K562 (cell line): ENCODE measurements around the gene UBE2J2. TPM values are rescaled to one million over a fixed set of nuclear protein-coding genes. Genes with fewer than 3 reads are reported as not detected.

Experiments used
- E2F6 ChIP-seq, 2 experiments: IDR thresholded peaks; 2 replicates each; pipeline ENCODE4 v1.6.1; 2011; ENCODE audit warnings: borderline replicate concordance in 1 of 2, control low read depth in 1 of 2, low read depth in 1 of 2, low read length in 1 of 2, mild to moderate bottlenecking in 1 of 2, mixed read lengths in 1 of 2, moderate library complexity in 1 of 2; ENCODE audit not compliant: insufficient read depth in 1 of 2, insufficient read length in 1 of 2, poor library complexity in 1 of 2, severe bottlenecking in 1 of 2; ENCODE audit errors: extremely low read depth in 1 of 2
- EGR1 ChIP-seq: fragments of 450-650 bp; conservative IDR thresholded peaks from 2 replicates; pipeline ENCODE4 v1.6.1; 2017; ENCODE audit warnings: mild to moderate bottlenecking
- EHMT2 ChIP-seq: fragments of 450-650 bp; IDR thresholded peaks from 2 replicates; pipeline ENCODE4 v1.6.1; 2018; ENCODE audit warnings: antibody characterized with exemption
- FOXJ3 ChIP-seq: sonication (generic); formaldehyde crosslinking; IDR thresholded peaks from 2 replicates; pipeline ENCODE4 v1.4.0; 2020; ENCODE audit warnings: mild to moderate bottlenecking, missing genetic modification reagents
- GATAD2B ChIP-seq: fragments of 450-650 bp; IDR thresholded peaks from 2 replicates; pipeline ENCODE4 v1.6.1; 2017; ENCODE audit warnings: mild to moderate bottlenecking, borderline replicate concordance
- HDAC1 ChIP-seq, 2 experiments: fragments of 450-650 bp; IDR thresholded peaks; 2 replicates each; pipeline ENCODE4 v1.6.1; 2016 to 2017; ENCODE audit warnings: inconsistent platforms in 1 of 2, mild to moderate bottlenecking in 1 of 2, moderate library complexity in 1 of 2
- HDGF ChIP-seq: fragments of 450-650 bp; IDR thresholded peaks from 2 replicates; pipeline ENCODE4 v1.6.1; 2016
- JUN ChIP-seq, 2 experiments: sonication (generic) in 1 of 2; formaldehyde crosslinking in 1 of 2; IDR thresholded peaks; 2 replicates each; pipeline versions ENCODE4 v1.6.1 to v1.8.0; 2012 to 2022; ENCODE audit warnings: borderline replicate concordance in 2 of 2, mild to moderate bottlenecking in 2 of 2, improper control_type of control experiment in 1 of 2, low read depth in 1 of 2, low read length in 1 of 2, missing genetic modification reagents in 1 of 2
- NEUROD1 ChIP-seq: fragments of 150-350 bp; IDR thresholded peaks from 2 replicates; pipeline ENCODE4 v1.6.1; 2014; ENCODE audit warnings: borderline replicate concordance, low read length, low read depth; ENCODE audit not compliant: partially characterized antibody
- USF1 ChIP-seq: sonication (generic); formaldehyde crosslinking; IDR thresholded peaks from 2 replicates; pipeline ENCODE4 v1.9.0; 2022; ENCODE audit warnings: mild to moderate bottlenecking, missing genetic modification reagents
- ZNF124 ChIP-seq: sonication (generic); formaldehyde crosslinking; IDR thresholded peaks from 2 replicates; pipeline ENCODE4 v1.8.1; 2022; ENCODE audit warnings: missing genetic modification reagents
- ZNF232 ChIP-seq: sonication (generic); formaldehyde crosslinking; IDR thresholded peaks from 2 replicates; pipeline ENCODE4 v1.8.0; 2022; ENCODE audit warnings: mild to moderate bottlenecking, missing genetic modification reagents
- polyA plus RNA-seq, 8 experiments: library from polyadenylated mRNA; depleted of rRNA in 4 of 8; stranded (reverse) in 5 of 8; unstranded in 3 of 8; fragments of >200 nt; fragmentation: Nextera tagmentation in 2 of 8; fragmentation: Illumina TruSeq in 1 of 8; extraction: Ambion mirVana in 2 of 8; extraction: Trizol in 1 of 8; gene quantifications; 2 replicates each; pipeline versions ENCODE4 v1.2.1 to v1.2.3, GENCODE V29; 2011 to 2014; ENCODE audit warnings: inconsistent platforms in 1 of 8, missing spikeins in 1 of 8
- total RNA-seq, 7 experiments: library from RNA; depleted of rRNA in 6 of 7; stranded (reverse); fragments of >200 nt in 6 of 7; fragmentation: Illumina TruSeq in 2 of 7; extraction: Trizol in 2 of 7; gene quantifications; 2 replicates each; pipeline versions ENCODE4 v1.2.1 to v1.2.3, GENCODE V29; 2011 to 2021; ENCODE audit warnings: low replicate concordance in 1 of 7
- TF ChIP-seq, protein P1 (sequence below): IDR thresholded peaks from 2 replicates; pipeline ENCODE4 v1.6.1; 2011; ENCODE audit warnings: borderline replicate concordance, low read depth, mild to moderate bottlenecking, moderate library complexity, low read length; ENCODE audit not compliant: insufficient read depth, poor library complexity, severe bottlenecking
- TF ChIP-seq, protein P2 (sequence below), 2 experiments: fragments of 450-650 bp; formaldehyde crosslinking in 1 of 2; IDR thresholded peaks; 2 replicates each; pipeline versions ENCODE4 v1.4.0 to v1.6.1; 2014 to 2020; ENCODE audit warnings: mild to moderate bottlenecking in 2 of 2, borderline replicate concordance in 1 of 2, low read depth in 1 of 2

UBE2J2 gene
- total and polyA plus RNA-seq, 9 of the 15 experiments (the other 6 are each of a cell fraction or from before 2014, with no cell fraction given), result 0.93 to 112 (median 75.5) TPM

GRCh38 chr1:1308756-1309250 is 35.1 kb upstream of the UBE2J2 start (continued):
- TF ChIP-seq EGR1, result peak; percentile 77
- TF ChIP-seq HDGF, result no peak
- TF ChIP-seq FOXJ3 (CRISPR knock-in tag), result no peak
- 0 out of 2 replicates have a peak, but pooled peaks have one; percentile 23 for TF ChIP-seq USF1 (CRISPR knock-in tag)
- peak in 1 of 2 experiments; percentile 47 for TF ChIP-seq E2F6 (IDR thresholded peaks at IDR 0.05; ENCODE audit: borderline replicate concordance in 1 of 2, extremely low read depth in 1 of 2, insufficient read depth in 1 of 2, insufficient read length in 1 of 2, low read depth in 1 of 2, low read length in 1 of 2, poor library complexity in 1 of 2, severe bottlenecking in 1 of 2)
- TF ChIP-seq, protein P1, sequence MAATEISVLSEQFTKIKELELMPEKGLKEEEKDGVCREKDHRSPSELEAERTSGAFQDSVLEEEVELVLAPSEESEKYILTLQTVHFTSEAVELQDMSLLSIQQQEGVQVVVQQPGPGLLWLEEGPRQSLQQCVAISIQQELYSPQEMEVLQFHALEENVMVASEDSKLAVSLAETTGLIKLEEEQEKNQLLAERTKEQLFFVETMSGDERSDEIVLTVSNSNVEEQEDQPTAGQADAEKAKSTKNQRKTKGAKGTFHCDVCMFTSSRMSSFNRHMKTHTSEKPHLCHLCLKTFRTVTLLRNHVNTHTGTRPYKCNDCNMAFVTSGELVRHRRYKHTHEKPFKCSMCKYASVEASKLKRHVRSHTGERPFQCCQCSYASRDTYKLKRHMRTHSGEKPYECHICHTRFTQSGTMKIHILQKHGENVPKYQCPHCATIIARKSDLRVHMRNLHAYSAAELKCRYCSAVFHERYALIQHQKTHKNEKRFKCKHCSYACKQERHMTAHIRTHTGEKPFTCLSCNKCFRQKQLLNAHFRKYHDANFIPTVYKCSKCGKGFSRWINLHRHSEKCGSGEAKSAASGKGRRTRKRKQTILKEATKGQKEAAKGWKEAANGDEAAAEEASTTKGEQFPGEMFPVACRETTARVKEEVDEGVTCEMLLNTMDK, result no peak
- peak; percentile 7 for TF ChIP-seq NEUROD1
- no peak for TF ChIP-seq ZNF124 (CRISPR knock-in tag)
- TF ChIP-seq EHMT2, result no peak
- TF ChIP-seq GATAD2B, result no peak; the same call in 1 of the 2 replicates
- TF ChIP-seq, protein P2, sequence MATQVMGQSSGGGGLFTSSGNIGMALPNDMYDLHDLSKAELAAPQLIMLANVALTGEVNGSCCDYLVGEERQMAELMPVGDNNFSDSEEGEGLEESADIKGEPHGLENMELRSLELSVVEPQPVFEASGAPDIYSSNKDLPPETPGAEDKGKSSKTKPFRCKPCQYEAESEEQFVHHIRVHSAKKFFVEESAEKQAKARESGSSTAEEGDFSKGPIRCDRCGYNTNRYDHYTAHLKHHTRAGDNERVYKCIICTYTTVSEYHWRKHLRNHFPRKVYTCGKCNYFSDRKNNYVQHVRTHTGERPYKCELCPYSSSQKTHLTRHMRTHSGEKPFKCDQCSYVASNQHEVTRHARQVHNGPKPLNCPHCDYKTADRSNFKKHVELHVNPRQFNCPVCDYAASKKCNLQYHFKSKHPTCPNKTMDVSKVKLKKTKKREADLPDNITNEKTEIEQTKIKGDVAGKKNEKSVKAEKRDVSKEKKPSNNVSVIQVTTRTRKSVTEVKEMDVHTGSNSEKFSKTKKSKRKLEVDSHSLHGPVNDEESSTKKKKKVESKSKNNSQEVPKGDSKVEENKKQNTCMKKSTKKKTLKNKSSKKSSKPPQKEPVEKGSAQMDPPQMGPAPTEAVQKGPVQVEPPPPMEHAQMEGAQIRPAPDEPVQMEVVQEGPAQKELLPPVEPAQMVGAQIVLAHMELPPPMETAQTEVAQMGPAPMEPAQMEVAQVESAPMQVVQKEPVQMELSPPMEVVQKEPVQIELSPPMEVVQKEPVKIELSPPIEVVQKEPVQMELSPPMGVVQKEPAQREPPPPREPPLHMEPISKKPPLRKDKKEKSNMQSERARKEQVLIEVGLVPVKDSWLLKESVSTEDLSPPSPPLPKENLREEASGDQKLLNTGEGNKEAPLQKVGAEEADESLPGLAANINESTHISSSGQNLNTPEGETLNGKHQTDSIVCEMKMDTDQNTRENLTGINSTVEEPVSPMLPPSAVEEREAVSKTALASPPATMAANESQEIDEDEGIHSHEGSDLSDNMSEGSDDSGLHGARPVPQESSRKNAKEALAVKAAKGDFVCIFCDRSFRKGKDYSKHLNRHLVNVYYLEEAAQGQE (IDR thresholded peaks at IDR 0.05; ENCODE audit: borderline replicate concordance), result no peak
- TF ChIP-seq, protein P2 (CRISPR knock-in tag; IDR thresholded peaks at IDR 0.05; ENCODE audit: low read depth), result peak; percentile 66
- TF ChIP-seq JUN (IDR thresholded peaks at IDR 0.05; ENCODE audit: borderline replicate concordance, low read depth, low read length), result no peak
- TF ChIP-seq JUN (CRISPR knock-in tag; IDR thresholded peaks at IDR 0.05; ENCODE audit: borderline replicate concordance), result peak; percentile 18; the same call in 1 of the 2 replicates
- TF ChIP-seq HDAC1 (IDR thresholded peaks at IDR 0.05), result peak in 1 of 2 experiments; percentile 9; a peak in 2 of 4 replicates
- TF ChIP-seq ZNF232 (CRISPR knock-in tag), result peak; percentile 19; the same call in 1 of the 2 replicates
